Measurements from ENCODE around the gene SAFB. TPM values are rescaled to one million over a fixed set of nuclear protein-coding genes. Genes with fewer than 3 reads are reported as not detected.

Gene SAFB
- total RNA-seq, 2 experiments from 2014 or later = 68.9 to 177 TPM

DNA sequence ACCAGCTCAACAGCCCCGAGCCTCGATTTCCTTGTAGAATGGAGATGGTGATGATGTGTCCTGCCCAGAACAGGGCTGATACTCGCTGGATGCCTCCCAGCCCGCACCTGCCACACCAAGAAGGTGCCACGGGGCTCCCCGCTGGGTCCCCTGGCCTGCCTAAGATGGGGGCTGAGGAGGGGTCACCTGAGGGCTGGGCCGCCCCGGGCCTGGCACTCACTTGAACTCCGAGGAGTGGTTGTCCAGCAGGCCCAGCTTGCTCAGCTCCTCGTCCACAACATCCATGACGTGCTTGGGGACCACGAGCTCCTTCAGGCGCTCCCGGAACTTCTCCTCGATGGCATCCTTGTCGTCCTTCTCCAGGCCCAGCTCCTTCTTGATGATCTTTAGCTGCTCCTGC, 82.7 kb downstream of the SAFB start:
- Histone ChIP-seq H4K20me1 (ENCODE audit: insufficient read depth, low read length) (no peaks in the 10 kb centered on the region), H3K27ac (ENCODE audit: low read depth, low read length, poor library complexity, severe bottlenecking) (no peak overlapping the region), H3K9me3 (ENCODE audit: low read length) (no peaks in the 10 kb centered on the region), H3K4me3 (ENCODE audit: low read depth, low read length, poor library complexity, severe bottlenecking) (no peak overlapping the region), H3K36me3 (ENCODE audit: insufficient read depth, low read length) (peaks cover 91% of the 10 kb centered on the region), H2AFZ (ENCODE audit: low read length) (no peak overlapping the region), H3K79me2 (ENCODE audit: insufficient read depth, low read depth, low read length) (no peaks in the 10 kb centered on the region), H3K4me1 (ENCODE audit: insufficient read depth, low read length, poor library complexity, severe bottlenecking) (no peaks in the 10 kb centered on the region), H3K4me2 (ENCODE audit: low read length) (no peak overlapping the region), H3K9me2 (ENCODE audit: insufficient read depth, low read length) (no peaks in the 10 kb centered on the region)
- TF ChIP-seq EZH2phosphoT487 (IDR thresholded peaks at IDR 0.05; ENCODE audit: borderline replicate concordance, low read depth, low read length) = no peak
- TF ChIP-seq, protein P1, sequence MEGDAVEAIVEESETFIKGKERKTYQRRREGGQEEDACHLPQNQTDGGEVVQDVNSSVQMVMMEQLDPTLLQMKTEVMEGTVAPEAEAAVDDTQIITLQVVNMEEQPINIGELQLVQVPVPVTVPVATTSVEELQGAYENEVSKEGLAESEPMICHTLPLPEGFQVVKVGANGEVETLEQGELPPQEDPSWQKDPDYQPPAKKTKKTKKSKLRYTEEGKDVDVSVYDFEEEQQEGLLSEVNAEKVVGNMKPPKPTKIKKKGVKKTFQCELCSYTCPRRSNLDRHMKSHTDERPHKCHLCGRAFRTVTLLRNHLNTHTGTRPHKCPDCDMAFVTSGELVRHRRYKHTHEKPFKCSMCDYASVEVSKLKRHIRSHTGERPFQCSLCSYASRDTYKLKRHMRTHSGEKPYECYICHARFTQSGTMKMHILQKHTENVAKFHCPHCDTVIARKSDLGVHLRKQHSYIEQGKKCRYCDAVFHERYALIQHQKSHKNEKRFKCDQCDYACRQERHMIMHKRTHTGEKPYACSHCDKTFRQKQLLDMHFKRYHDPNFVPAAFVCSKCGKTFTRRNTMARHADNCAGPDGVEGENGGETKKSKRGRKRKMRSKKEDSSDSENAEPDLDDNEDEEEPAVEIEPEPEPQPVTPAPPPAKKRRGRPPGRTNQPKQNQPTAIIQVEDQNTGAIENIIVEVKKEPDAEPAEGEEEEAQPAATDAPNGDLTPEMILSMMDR (conservative IDR thresholded peaks at IDR 0.05; ENCODE audit: low read length) = no peak
- BruUV-seq (replicated peaks) = no TSS peak
- DNase-seq (ENCODE audit: low spot score) = no peak
- CTCF ChIA-PET (ENCODE audit: unreplicated experiment) = interaction anchor here (0.6 kb wide), 1 partner anchor 246 kb away, joined by 3 read pairs; no protein-coding TSS in a partner anchor
- intact Hi-C loops (cut with micrococcal nuclease; ENCODE audit: unreplicated experiment) = no loop called here
- POLR2A ChIA-PET = interaction anchor here (0.7 kb wide), 2 partner anchors 16 to 1838 kb away, joined by 3 to 4 read pairs; partner anchors contain the start of gene RPL36

DNA sequence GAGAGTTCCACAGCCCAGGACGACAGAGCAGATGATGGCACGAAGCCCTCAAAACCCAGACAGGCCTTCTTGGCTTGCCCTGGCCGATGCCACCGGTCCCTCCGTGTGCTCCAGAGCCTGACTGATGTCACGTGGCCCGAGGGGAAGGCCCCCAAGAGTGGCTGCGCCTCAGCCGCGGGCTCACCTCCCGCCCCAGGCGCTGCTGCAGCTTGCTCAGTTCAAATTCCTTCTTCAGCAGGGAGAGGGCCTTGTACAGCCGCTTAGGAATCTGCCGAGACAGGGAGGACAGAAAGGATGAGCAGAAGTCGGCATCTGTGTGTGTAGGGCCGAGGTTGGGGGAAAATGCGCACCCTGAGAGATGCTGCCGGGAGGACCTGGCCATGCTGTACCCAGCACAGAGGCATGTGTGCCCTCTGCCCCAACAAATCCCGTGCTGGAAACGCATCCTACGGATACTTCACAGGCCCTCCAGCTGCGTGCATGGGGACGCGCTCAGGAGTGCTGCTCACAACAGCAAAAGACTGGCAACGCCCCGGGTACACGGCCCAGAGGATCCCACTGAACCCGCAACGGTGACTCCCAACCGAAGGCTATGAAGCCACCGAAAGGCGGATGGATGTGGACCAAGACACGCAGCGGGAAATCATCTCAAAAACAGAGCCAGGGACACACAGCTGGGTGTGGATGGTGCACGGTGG, 84.1 kb downstream of the SAFB start:
- H3K9me2 ChIP-seq (ENCODE audit: insufficient read depth, low read length) = no peaks in the 10 kb centered on the region
- ChIA-PET POLR2A (no interaction called here), CTCF (ENCODE audit: unreplicated experiment) (no interaction called here)
- H3K4me2 ChIP-seq (ENCODE audit: low read length) = no peak overlapping the region
- no peak overlapping the region for H2AFZ ChIP-seq (ENCODE audit: low read length)
- no peaks in the 10 kb centered on the region for H3K79me2 ChIP-seq (ENCODE audit: insufficient read depth, low read depth, low read length)
- DNase-seq (ENCODE audit: low spot score) = no peak
- BruUV-seq (replicated peaks) = no TSS peak
- H4K20me1 ChIP-seq (ENCODE audit: insufficient read depth, low read length) = no peaks in the 10 kb centered on the region
- TF ChIP-seq EZH2phosphoT487 (IDR thresholded peaks at IDR 0.05; ENCODE audit: borderline replicate concordance, low read depth, low read length) = no peak
- TF ChIP-seq, protein P1 (conservative IDR thresholded peaks at IDR 0.05; ENCODE audit: low read length) = no peak
- H3K4me1 ChIP-seq (ENCODE audit: insufficient read depth, low read length, poor library complexity, severe bottlenecking) = no peaks in the 10 kb centered on the region
- no peak overlapping the region for H3K27ac ChIP-seq (ENCODE audit: low read depth, low read length, poor library complexity, severe bottlenecking)
- peaks cover 92% of the 10 kb centered on the region for H3K36me3 ChIP-seq (ENCODE audit: insufficient read depth, low read length)
- H3K4me3 ChIP-seq (ENCODE audit: low read depth, low read length, poor library complexity, severe bottlenecking) = no peak overlapping the region
- no peaks in the 10 kb centered on the region for H3K9me3 ChIP-seq (ENCODE audit: low read length)
- intact Hi-C loops (cut with micrococcal nuclease; ENCODE audit: unreplicated experiment) = no loop called here

Data from OCI-LY7 (cell line).